HepG2 (cell line): ENCODE measurements around the gene PFDN5. TPM values are rescaled to one million over a fixed set of nuclear protein-coding genes. Genes with fewer than 3 reads are reported as not detected.

ENCODE experiments used
- ATAC-seq: fragments of 200-7000 bp; cut with Tn5 transposase; 3 replicates; pipeline ENCODE4 v1.9.1; 2020; ENCODE audit warnings: mild to moderate bottlenecking, moderate library complexity
- Bru-seq: library from RNA; stranded (reverse); fragments of 400-500 nt; gene quantifications from one replicate; lab custom pipeline; 2021; lab: Mats Ljungman, UMichigan
- BruChase-seq, 2 experiments: library from RNA; stranded (reverse); fragments of 400-500 nt; gene quantifications; one replicate each; lab custom pipeline; 2021; lab: Mats Ljungman, UMichigan
- BruUV-seq: library from RNA; stranded (reverse); fragments of 400-500 nt; replicated peaks from 2 replicates; lab custom pipeline; 2021; lab: Mats Ljungman, UMichigan
- CTCF ChIA-PET: fragments of 300-600 bp; formaldehyde crosslinking; extraction: SDS; loops from one replicate; lab custom pipeline; 2021; ENCODE audit warnings: low total read pairs, inconsistent platforms, low intra/inter-chr PET ratio; lab: Yijun Ruan, JAX
- POLR2A ChIA-PET: fragments of 350-600 bp; sonication (Branson Sonifier 250); formaldehyde crosslinking; loops from one replicate; lab custom pipeline; 2020; ENCODE audit warnings: antibody characterized with exemption, inconsistent platforms; lab: Yijun Ruan, JAX
- DNase-seq: peaks from one replicate; pipeline ENCODE4 v3.0.0-alpha.2; 2015; ENCODE audit warnings: low spot score
- FAIRE-seq: peaks from 3 replicates; lab custom pipeline; 2011; peaks lifted over from hg19 to GRCh38; lab: Jason Lieb, UNC
- H2AFZ ChIP-seq: one replicate; pipeline ENCODE4 v1.6.1; 2011; ENCODE audit warnings: low read length, inconsistent platforms
- H3K27ac ChIP-seq: fragments of 300-600 bp; 3 replicates; pipeline ENCODE4 v1.8.0; 2011; ENCODE audit warnings: mixed run types, mild to moderate bottlenecking, mixed read lengths, low read length, inconsistent platforms; ENCODE audit not compliant: insufficient read depth; ENCODE audit errors: extremely low read length
- H3K27me3 ChIP-seq, 2 experiments: fragments of 200-600 bp in 1 of 2; 2 replicates in 1 of 2; 3 replicates in 1 of 2; pipeline versions ENCODE4 v1.6.0 to v1.8.0; 2011; ENCODE audit warnings: low read length in 2 of 2, mild to moderate bottlenecking in 2 of 2, moderate library complexity in 2 of 2, inconsistent platforms in 1 of 2; ENCODE audit not compliant: insufficient read depth in 2 of 2, control insufficient read depth in 1 of 2
- H3K36me3 ChIP-seq, 2 experiments: fragments of 200-600 bp in 1 of 2; replicated peaks in 1 of 2; 2 replicates in 1 of 2; 3 replicates in 1 of 2; pipeline versions ENCODE4 v1.5.1 to v1.8.0; 2011; ENCODE audit warnings: low read length in 2 of 2, inconsistent platforms in 1 of 2; ENCODE audit not compliant: insufficient read depth in 2 of 2, control insufficient read depth in 1 of 2
- H3K4me1 ChIP-seq: 2 replicates; pipeline ENCODE4 v1.5.1; 2012; ENCODE audit warnings: low read length, inconsistent platforms; ENCODE audit not compliant: insufficient read depth
- H3K4me2 ChIP-seq: 2 replicates; pipeline ENCODE4 v1.6.0; 2011; ENCODE audit warnings: low read depth, low read length, inconsistent platforms
- H3K4me3 ChIP-seq, 3 experiments: fragments of 200-600 bp in 1 of 3; sonication (generic), shearing (Covaris generic) in 1 of 3; replicated peaks in 1 of 3; 2 replicates each; pipeline ENCODE4 v1.5.1; 2011 to 2016; ENCODE audit warnings: low read length in 3 of 3, inconsistent platforms in 2 of 3, low read depth in 2 of 3, mild to moderate bottlenecking in 2 of 3, control low read depth in 1 of 3, mixed read lengths in 1 of 3; ENCODE audit not compliant: insufficient read depth in 1 of 3
- H3K79me2 ChIP-seq: one replicate; pipeline ENCODE4 v1.6.1; 2011; ENCODE audit warnings: low read length, inconsistent platforms; ENCODE audit not compliant: insufficient read depth
- H3K9ac ChIP-seq: 2 replicates; pipeline ENCODE4 v1.6.0; 2011; ENCODE audit warnings: mild to moderate bottlenecking, low read depth, low read length, inconsistent platforms; ENCODE audit not compliant: insufficient read depth
- H3K9me3 ChIP-seq: 2 replicates; pipeline ENCODE4 v1.5.1; 2012; ENCODE audit warnings: mild to moderate bottlenecking, low read length
- H4K20me1 ChIP-seq: 2 replicates; pipeline ENCODE4 v1.6.0; 2011; ENCODE audit warnings: inconsistent platforms, mild to moderate bottlenecking, low read length, moderate library complexity; ENCODE audit not compliant: insufficient read depth
- ARID4A ChIP-seq: sonication (generic); formaldehyde crosslinking; IDR thresholded peaks from 2 replicates; pipeline ENCODE4 v1.5.0; 2020; ENCODE audit warnings: mild to moderate bottlenecking, missing genetic modification reagents, borderline replicate concordance
- GABPB1 ChIP-seq: IDR thresholded peaks from 2 replicates; pipeline ENCODE4 v1.6.1; 2016; ENCODE audit warnings: mild to moderate bottlenecking, missing genetic modification reagents, moderate library complexity, missing compliant biosample characterization
- IKZF5 ChIP-seq: IDR thresholded peaks from 2 replicates; pipeline ENCODE4 v1.6.1; 2018; ENCODE audit warnings: missing genetic modification reagents, mild to moderate bottlenecking, missing compliant biosample characterization
- NR2C2 ChIP-seq: sonication (generic); formaldehyde crosslinking; IDR thresholded peaks from 2 replicates; pipeline ENCODE4 v1.4.0; 2020; ENCODE audit warnings: missing genetic modification reagents, mild to moderate bottlenecking, moderate library complexity, borderline replicate concordance
- NR2F6 ChIP-seq, 2 experiments: IDR thresholded peaks; 2 replicates each; pipeline ENCODE4 v1.6.1; 2016; ENCODE audit warnings: antibody characterized with exemption in 1 of 2, mild to moderate bottlenecking in 1 of 2
- SMAD3 ChIP-seq: sonication (generic); formaldehyde crosslinking; IDR thresholded peaks from 2 replicates; pipeline ENCODE4 v1.4.0; 2020; ENCODE audit warnings: missing genetic modification reagents
- ZIK1 ChIP-seq: sonication (generic); formaldehyde crosslinking; IDR thresholded peaks from 2 replicates; pipeline ENCODE4 v1.5.0; 2020; ENCODE audit warnings: mild to moderate bottlenecking, low read depth, missing genetic modification reagents, borderline replicate concordance
- ZNF160 ChIP-seq: sonication (generic); formaldehyde crosslinking; IDR thresholded peaks from 2 replicates; pipeline ENCODE4 v1.8.0; 2022; ENCODE audit warnings: mild to moderate bottlenecking, inconsistent platforms, missing genetic modification reagents
- ZNF263 ChIP-seq: sonication (generic); formaldehyde crosslinking; IDR thresholded peaks from 2 replicates; pipeline ENCODE4 v1.4.0; 2020; ENCODE audit warnings: missing genetic modification reagents
- WGBS: methylation state at CpG from one replicate; pipeline ENCODE4 v1.1.6; 2017; ENCODE audit warnings: low lambda C conversion rate; 5-methylcytosine and 5-hydroxymethylcytosine counted together
- in situ Hi-C: cut with HindIII; loops from 2 replicates; pipeline ENCODE4 v1.10.0; 2017; ENCODE audit warnings: low pct_unique_long_range_greater_than_20kb; ENCODE audit not compliant: extremely low pct_ligation_motif_present
- intact Hi-C: fragments of 100-400 bp; cut with micrococcal nuclease; formaldehyde crosslinking; loops from one replicate; pipeline ENCODE4 v1.10.0; 2022; ENCODE audit not compliant: unreplicated experiment
- long read RNA-seq, 2 experiments: library from RNA in 1 of 2; library from polyadenylated mRNA in 1 of 2; stranded (forward) in 1 of 2; unstranded in 1 of 2; transcript quantifications; one replicate each; pipeline ENCODE4 v2.0.0, GENCODE V29; 2019 to 2022
- polyA minus RNA-seq, 3 experiments: library from RNA; depleted of rRNA, polyadenylated mRNA; stranded (reverse); fragments of >200 nt; gene quantifications; 2 replicates each; pipeline ENCODE4 v1.2.3, GENCODE V29; 2011; ENCODE audit warnings: low replicate concordance in 1 of 3
- polyA plus RNA-seq, 8 experiments: library from polyadenylated mRNA; depleted of rRNA in 3 of 8; stranded (reverse) in 7 of 8; unstranded in 1 of 8; fragments of >200 nt; fragmentation: Illumina TruSeq in 4 of 8; extraction: Trizol in 4 of 8; gene quantifications; 2 replicates each; pipeline versions ENCODE4 v1.2.1 to v1.2.3, GENCODE V29; 2011 to 2016; ENCODE audit warnings: low read depth in 4 of 8, missing spikeins in 1 of 8, mixed read lengths in 1 of 8; ENCODE audit not compliant: insufficient read depth in 1 of 8
- total RNA-seq, 5 experiments: library from RNA; depleted of rRNA; stranded (reverse); fragments of >200 nt; fragmentation: Illumina TruSeq; extraction: Trizol; gene quantifications; 2 replicates each; pipeline ENCODE4 v1.2.3, GENCODE V29; 2016; ENCODE audit warnings: low read depth in 1 of 5

PFDN5 gene
- total RNA-seq (2016; rRNA removed; fragmentation: Illumina TruSeq; extraction: Trizol) (462 and 578 TPM in 2 replicates), polyA plus RNA-seq (2011; rRNA removed) (440 and 449 TPM in 2 replicates), polyA minus RNA-seq (2011; rRNA and poly(A)+ RNA removed; ENCODE audit: low replicate concordance) (90.5 and 285 TPM in 2 replicates), Bru-seq, nascent RNA (percentile 91 among the genes with signal in this experiment), BruChase-seq, experiment 1, labeled RNA remaining after a 6-hour chase (percentile 91 among the genes with signal in this experiment), BruChase-seq, experiment 2, labeled RNA remaining after a 2-hour chase (percentile 93 among the genes with signal in this experiment)
- total RNA-seq (2016; cell fraction: cytosol; rRNA removed; fragmentation: Illumina TruSeq; extraction: Trizol; ENCODE audit: low read depth), result 461 and 472 TPM in 2 replicates
- 478 and 604 TPM in 2 replicates for total RNA-seq (2016; cell fraction: insoluble cytoplasmic fraction; rRNA removed; fragmentation: Illumina TruSeq; extraction: Trizol)
- total RNA-seq (2016; cell fraction: membrane; rRNA removed; fragmentation: Illumina TruSeq; extraction: Trizol), result 502 and 534 TPM in 2 replicates
- total RNA-seq (2016; cell fraction: nucleus; rRNA removed; fragmentation: Illumina TruSeq; extraction: Trizol), result 239 and 246 TPM in 2 replicates
- 513 and 623 TPM in 2 replicates for polyA plus RNA-seq (2011; cell fraction: cytosol; rRNA removed)
- polyA plus RNA-seq (2011; cell fraction: nucleus; rRNA removed), result 505 and 601 TPM in 2 replicates
- 398 and 423 TPM in 2 replicates for polyA plus RNA-seq (2012)
- polyA plus RNA-seq (2016; cell fraction: cytosol; fragmentation: Illumina TruSeq; extraction: Trizol; ENCODE audit: low read depth), result 472 and 500 TPM in 2 replicates
- 484 and 533 TPM in 2 replicates for polyA plus RNA-seq (2016; cell fraction: insoluble cytoplasmic fraction; fragmentation: Illumina TruSeq; extraction: Trizol; ENCODE audit: low read depth)
- 441 and 460 TPM in 2 replicates for polyA plus RNA-seq (2016; cell fraction: membrane; fragmentation: Illumina TruSeq; extraction: Trizol; ENCODE audit: low read depth)
- 433 and 469 TPM in 2 replicates for polyA plus RNA-seq (2016; cell fraction: nucleus; fragmentation: Illumina TruSeq; extraction: Trizol; ENCODE audit: insufficient read depth, low read depth)
- 52.1 and 57.1 TPM in 2 replicates for polyA minus RNA-seq (2011; cell fraction: cytosol; rRNA and poly(A)+ RNA removed)
- 96.6 and 129 TPM in 2 replicates for polyA minus RNA-seq (2011; cell fraction: nucleus; rRNA and poly(A)+ RNA removed)
- long read RNA-seq, experiment 1, transcript PFDN5-214 (6 exons, 847 nt), result major isoform, 257 of 316 reads
- long read RNA-seq, experiment 1, transcript PFDN5-203 (4 exons, 478 nt), result minor isoform, 33 of 316 reads
- long read RNA-seq, experiment 1, partial matches to known transcripts, result 0 of 316 reads
- long read RNA-seq, experiment 1, other reads (novel, unspliced or antisense), result 17 of 316 reads
- long read RNA-seq, experiment 2, transcript PFDN5-203 (4 exons, 478 nt), result minor isoform, 30 of 278 reads
- long read RNA-seq, experiment 2, transcript PFDN5-201 (5 exons, 564 nt), result minor isoform, 6 of 278 reads
- long read RNA-seq, experiment 2, transcript PFDN5-214 (6 exons, 847 nt), result major isoform, 179 of 278 reads
- long read RNA-seq, experiment 2, transcript PFDN5-206 (2 exons, 541 nt), result minor isoform, 7 of 278 reads
- long read RNA-seq, experiment 2, partial matches to known transcripts, result 6 of 278 reads
- long read RNA-seq, experiment 2, other reads (novel, unspliced or antisense), result 36 of 278 reads

- 4% methylated on average over 34 of the region's 42 CpGs for WGBS
- no peaks in the 10 kb centered on the region for H3K9me3 ChIP-seq
- H3K79me2 ChIP-seq, result peaks cover 28% of the 10 kb centered on the region
- peak within 1 kb of the TSS; percentile 90 to 98 (median 96) for H3K4me3 ChIP-seq
- peak; percentile 90 for ATAC-seq
- no peaks in the 10 kb centered on the region for H4K20me1 ChIP-seq
- peaks cover 10 to 27% of the 10 kb centered on the region in 2 experiments; a peak in 4 of 5 replicates for H3K36me3 ChIP-seq
- H3K9ac ChIP-seq, result peak within 1 kb of the TSS; percentile 98
- in situ Hi-C loops, result no loop called here
- peak within 1 kb of the TSS; percentile 78 for H2AFZ ChIP-seq
- peak within 1 kb of the TSS; percentile 90 for H3K4me2 ChIP-seq
- peak; percentile 84 for DNase-seq
- H3K27ac ChIP-seq, result peak within 1 kb of the TSS; percentile 74
- FAIRE-seq, result peak; percentile 96
- ChIA-PET POLR2A (interaction anchor here (0.6 to 1.9 kb wide), 30 partner anchors 8 to 492 kb away, joined by 3 to 53 read pairs (median 4); partner anchors contain the start of genes AAAS, CSAD, ESPL1 and PRR13), CTCF (no interaction called here)
- H3K4me1 ChIP-seq, result peaks cover 40% of the 10 kb centered on the region
- H3K27me3 ChIP-seq, result peaks cover 0 to 4% of the 10 kb centered on the region in 2 experiments; a peak in 1 of 5 replicates
- intact Hi-C loops, result loop anchor here (5.0 kb wide), 1 partner anchor 73 kb away; no protein-coding TSS in a partner anchor
- BruUV-seq, result no TSS peak
- TF ChIP-seq NR2C2 (CRISPR knock-in tag) (peak; percentile 96), ARID4A (peak; percentile 95), ZIK1 (CRISPR knock-in tag) (0 out of 2 replicates have a peak, but pooled peaks have one; percentile 63), SMAD3 (CRISPR knock-in tag) (peak; percentile 72; the same call in 1 of the 2 replicates), NR2F6 (IDR thresholded peaks at IDR 0.05) (no peak), NR2F6 (CRISPR knock-in tag; IDR thresholded peaks at IDR 0.05) (peak; percentile 35; the same call in 1 of the 2 replicates), ZNF263 (no peak), GABPB1 (CRISPR knock-in tag) (peak; percentile 96), ZNF160 (CRISPR knock-in tag) (peak; percentile 12; the same call in 1 of the 2 replicates), IKZF5 (CRISPR knock-in tag) (peak; percentile 86)
Observed at GRCh38 chr12:53295070-53295890, at the start of gene PFDN5. TSS of gene PFDN5 (plus strand) at chr12:53295542. CDS start at chr12:53295568, 26 bp downstream.
